HepG2 (cell line): ENCODE data around the gene IFNLR1. TPM values are rescaled to one million over a fixed set of nuclear protein-coding genes. Genes with fewer than 3 reads are reported as not detected.

Experiments used
- ARID4A ChIP-seq: sonication (generic); formaldehyde crosslinking; IDR thresholded peaks from 2 replicates; pipeline ENCODE4 v1.5.0; 2020; ENCODE audit warnings: mild to moderate bottlenecking, missing genetic modification reagents, borderline replicate concordance
- HBP1 ChIP-seq: IDR thresholded peaks from 2 replicates; pipeline ENCODE4 v1.6.1; 2016; ENCODE audit warnings: low read depth, control low read depth
- IKZF5 ChIP-seq: IDR thresholded peaks from 2 replicates; pipeline ENCODE4 v1.6.1; 2018; ENCODE audit warnings: missing genetic modification reagents, mild to moderate bottlenecking, missing compliant biosample characterization
- SNAPC4 ChIP-seq: sonication (generic); formaldehyde crosslinking; IDR thresholded peaks from 2 replicates; pipeline ENCODE4 v1.4.0; 2020; ENCODE audit warnings: mild to moderate bottlenecking, missing genetic modification reagents
- U2AF1 ChIP-seq: fragments of 200-400 bp; formaldehyde crosslinking; optimal IDR thresholded peaks from 2 replicates; pipeline ENCODE3; 2017; ENCODE audit warnings: mild to moderate bottlenecking, low read depth, low read length
- ZNF318 ChIP-seq: sonication (generic); formaldehyde crosslinking; IDR thresholded peaks from 2 replicates; pipeline ENCODE4 v1.4.0; 2020; ENCODE audit warnings: mild to moderate bottlenecking, missing genetic modification reagents
- ZNF766 ChIP-seq: sonication (generic); formaldehyde crosslinking; IDR thresholded peaks from 2 replicates; pipeline ENCODE4 v1.5.0; 2020; ENCODE audit warnings: missing genetic modification reagents, borderline replicate concordance
- polyA plus RNA-seq, 8 experiments: library from polyadenylated mRNA; depleted of rRNA in 3 of 8; stranded (reverse) in 7 of 8; unstranded in 1 of 8; fragments of >200 nt; fragmentation: Illumina TruSeq in 4 of 8; extraction: Trizol in 4 of 8; gene quantifications; 2 replicates each; pipeline versions ENCODE4 v1.2.1 to v1.2.3, GENCODE V29; 2011 to 2016; ENCODE audit warnings: low read depth in 4 of 8, missing spikeins in 1 of 8, mixed read lengths in 1 of 8; ENCODE audit not compliant: insufficient read depth in 1 of 8
- total RNA-seq, 5 experiments: library from RNA; depleted of rRNA; stranded (reverse); fragments of >200 nt; fragmentation: Illumina TruSeq; extraction: Trizol; gene quantifications; 2 replicates each; pipeline ENCODE4 v1.2.3, GENCODE V29; 2016; ENCODE audit warnings: low read depth in 1 of 5

The IFNLR1 gene
- total and polyA plus RNA-seq, 2 of the 13 experiments (the other 11 are each of a cell fraction or from before 2014, with no cell fraction given) = 3.8 to 8.5 TPM

- TF ChIP-seq SNAPC4 (CRISPR knock-in tag) (no peak), U2AF1 (no peak), HBP1 (CRISPR knock-in tag) (no peak), ARID4A (CRISPR knock-in tag) (no peak), ZNF318 (CRISPR knock-in tag) (no peak), ZNF766 (CRISPR knock-in tag) (no peak), IKZF5 (CRISPR knock-in tag) (0 out of 2 replicates have a peak, but pooled peaks have one; percentile 13)
These were observed 14.9 kb upstream of the IFNLR1 start (continued) for GRCh38 chr1:24201941-24202440.
